HG03460 (cell line): ENCODE measurements around the gene BOLL.
"Not testable (repeated sequence)": the region's sequence is repeated elsewhere in the genome, so short reads cannot be mapped to it uniquely, and the experiment has no call there.

Source experiments
- ATAC-seq: cut with Tn5 transposase; IDR thresholded peaks from one replicate; pipeline ENCODE4 v1.9.1; 2021; ENCODE audit not compliant: unreplicated experiment

BOLL gene

DNA sequence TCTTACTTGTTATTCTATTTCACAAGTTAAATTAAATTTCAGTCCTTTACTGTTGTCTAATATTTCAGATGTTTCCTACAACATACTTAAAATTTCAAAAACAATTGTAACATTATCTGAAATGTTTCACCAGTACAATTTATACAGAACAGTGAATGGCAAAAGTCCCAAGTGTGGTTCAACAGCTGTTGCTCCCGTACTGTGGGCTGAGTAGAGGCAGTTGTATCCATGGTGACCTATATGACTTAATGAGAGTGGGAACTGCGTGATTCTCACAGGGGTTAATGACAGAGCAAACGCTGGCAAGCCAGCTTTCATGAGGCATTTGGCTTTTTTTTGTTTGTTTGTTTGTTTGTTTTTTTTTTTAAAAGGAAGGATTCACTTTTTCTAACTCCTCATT is 13.9 kb upstream of the BOLL start:
- no peak for ATAC-seq

DNA sequence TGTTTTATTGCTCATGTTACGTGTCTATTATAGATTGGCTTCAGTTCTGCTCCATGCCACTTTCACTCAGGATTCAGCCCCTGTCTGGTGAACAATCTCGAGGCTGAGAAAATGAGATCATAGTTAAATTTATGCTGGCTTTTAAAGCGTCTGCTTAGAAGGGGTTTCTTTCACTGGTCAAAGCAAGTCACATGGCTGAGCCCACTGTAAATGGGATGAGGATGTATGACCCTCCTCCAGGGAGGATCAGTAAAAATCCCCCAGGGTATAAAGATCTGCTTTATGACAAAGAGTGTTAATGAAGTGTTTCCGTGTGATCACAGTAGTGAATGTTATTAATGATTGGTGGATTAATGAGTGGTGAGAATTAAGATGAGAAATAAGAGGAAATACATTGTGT is 13.1 kb upstream of the BOLL start:
- no peak for ATAC-seq

DNA sequence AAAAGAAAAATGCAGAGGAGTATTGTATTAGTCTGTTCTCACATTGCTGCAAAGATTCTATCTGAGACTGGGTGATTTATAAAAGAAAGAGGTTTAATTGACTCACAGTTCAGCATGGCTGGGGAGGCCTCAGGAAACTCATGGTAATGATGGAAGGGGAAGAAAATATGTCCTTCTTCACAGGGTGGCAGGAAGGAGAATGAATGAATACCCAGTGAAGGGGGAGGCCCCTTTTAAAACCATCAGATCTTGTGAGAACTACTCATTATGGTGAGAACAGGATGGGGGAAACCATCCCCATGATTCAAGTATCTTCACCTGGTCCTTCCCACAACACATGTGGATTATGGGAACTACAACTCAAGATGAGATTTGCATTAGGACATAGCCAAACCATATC is 10.2 kb upstream of the BOLL start:
- ATAC-seq = no peak

DNA sequence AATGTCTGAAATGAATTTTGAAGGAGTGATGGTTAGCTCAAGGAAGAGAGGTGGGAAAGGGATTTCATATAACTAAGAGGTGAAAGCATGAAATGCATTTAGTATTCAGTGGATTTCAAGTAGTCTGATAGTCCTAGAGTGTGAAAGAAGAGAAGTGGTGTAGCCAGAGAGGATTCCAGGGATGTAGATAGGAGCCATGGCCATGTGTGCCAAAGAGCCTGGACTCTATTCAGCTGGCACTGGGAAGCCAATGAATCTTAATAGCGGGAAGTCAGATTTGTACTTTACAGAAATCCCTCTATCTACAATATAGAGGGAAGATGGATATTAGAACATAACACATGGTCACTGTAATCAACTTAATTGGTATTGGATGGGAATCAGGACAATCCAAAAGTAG is 8.3 kb upstream of the BOLL start:
- no peak for ATAC-seq

DNA sequence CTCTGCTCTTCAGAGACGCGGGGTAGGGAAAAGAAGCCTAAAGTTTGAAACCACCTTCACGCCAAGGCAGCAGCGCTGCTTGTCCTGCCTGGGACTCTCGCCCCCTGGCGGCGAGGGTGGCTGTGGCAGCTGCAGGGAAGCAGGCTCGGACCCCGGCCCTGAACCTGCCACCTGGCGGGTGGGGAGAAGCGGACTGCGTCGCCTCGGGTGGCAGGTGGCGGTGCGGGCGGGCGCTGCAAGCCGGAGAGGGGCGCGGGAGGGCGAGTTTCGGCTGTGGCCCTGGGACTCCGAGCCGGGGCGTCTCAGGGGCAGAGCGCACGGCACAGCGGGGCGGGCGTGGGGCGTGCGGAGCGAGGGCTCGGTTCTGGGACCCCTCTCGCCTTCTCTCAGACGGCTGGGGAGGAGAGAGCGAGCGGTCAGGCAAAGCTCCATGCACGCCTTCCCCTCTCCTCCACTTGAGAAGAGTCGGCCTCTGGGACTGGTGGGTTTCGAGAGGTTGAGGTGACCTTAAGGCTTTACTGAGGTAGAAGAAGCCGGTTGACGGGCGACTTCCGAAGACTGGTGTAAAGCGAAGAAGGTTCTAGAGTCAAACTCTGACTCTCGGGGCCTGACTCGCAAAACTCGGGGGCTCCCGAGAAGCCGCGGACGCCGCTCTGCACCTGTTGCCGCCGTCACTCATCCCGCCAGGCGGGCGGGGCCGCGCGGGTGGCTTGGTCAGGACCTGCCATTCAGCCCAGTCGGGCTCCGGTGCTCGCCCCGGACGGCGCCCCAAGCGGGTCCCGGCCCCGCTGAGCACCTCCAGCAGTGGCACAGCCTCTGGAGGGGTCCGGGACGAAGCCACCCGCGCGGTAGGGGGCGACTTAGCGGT is 1.1 kb upstream of the BOLL start:
- ATAC-seq = peak; percentile 47

DNA sequence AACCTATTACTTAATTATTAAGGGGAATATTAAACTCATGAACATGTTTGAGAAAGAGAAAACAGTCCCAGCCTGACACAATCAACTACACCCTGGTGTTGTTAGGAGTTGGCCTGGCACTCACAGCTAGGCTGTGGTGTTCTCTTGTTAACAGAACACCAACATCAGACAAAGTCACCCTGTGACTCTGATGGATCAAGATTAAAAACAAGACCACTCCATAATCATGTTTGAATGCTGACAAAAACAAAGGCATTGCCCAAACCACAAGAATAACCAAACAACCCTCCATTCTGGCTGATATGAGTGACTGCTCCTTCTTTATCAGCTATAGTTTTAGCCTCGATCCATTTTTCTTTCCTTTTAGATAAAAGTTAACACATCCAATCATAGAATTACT is 3.0 kb downstream of the BOLL start:
- no peak for ATAC-seq

DNA sequence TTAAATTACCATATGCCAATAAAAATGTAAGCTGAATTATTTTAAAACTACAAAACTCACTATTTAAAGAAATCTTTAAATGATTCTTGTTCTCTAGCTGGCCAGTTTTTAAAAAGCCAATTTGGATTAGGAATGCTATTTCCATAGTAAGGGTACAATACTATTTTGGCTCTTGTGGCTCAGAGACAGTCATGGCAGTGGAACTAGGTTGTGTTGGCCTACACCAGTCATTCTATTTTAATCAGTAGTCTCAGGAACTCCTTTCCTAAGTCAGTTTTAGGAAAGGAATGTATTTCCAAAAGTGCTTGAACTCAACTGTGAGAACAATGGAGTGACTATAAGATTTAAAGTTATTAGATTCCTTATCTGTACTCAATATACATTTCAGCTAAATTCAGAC is 5.9 kb downstream of the BOLL start:
- no peak for ATAC-seq

DNA sequence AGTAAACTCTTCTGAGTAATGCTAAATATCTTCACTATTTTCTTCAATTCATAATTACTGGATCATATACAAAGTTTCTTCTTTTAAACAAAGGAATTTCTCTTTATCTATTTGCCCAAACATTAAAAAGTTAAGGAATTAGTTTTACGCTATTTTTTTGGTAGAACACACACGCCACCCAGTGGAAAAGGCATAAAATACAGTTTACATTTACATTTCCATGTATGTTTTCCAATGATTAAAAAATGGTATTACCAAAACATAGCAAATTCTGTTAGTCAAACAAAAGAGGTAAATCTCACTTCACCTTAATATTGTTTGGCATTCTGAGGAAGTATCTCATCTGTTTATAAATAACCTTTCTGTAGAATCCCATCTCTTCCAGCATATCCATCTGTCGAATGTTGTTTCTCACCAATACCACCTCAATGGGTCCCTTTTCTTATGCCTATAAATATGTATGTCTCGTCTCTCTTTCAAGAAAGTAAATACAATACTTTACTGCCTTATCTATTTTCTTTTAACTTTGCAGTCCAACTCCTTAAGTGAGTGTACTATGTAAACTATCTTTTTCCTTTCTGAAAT is 7.2 kb downstream of the BOLL start:
- ATAC-seq = no peak

DNA sequence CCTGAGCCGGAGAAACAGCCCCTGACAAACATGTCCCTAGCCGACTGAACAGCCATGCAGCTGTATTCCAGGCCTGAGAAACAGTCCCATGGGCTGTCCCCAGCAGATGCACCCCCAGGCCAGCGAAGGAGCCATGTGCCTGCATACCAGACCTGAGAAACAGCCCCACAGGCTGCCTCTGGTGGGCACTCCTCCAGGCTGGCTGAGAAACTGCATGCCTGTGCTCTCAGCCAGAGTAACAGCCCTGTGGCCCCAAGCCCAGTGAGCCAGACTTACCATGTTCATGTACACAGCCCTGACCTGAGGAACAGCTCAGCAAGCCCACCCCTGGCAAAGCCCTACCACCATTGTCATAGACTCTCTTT is 24.8 kb downstream of the BOLL start:
- no peak for ATAC-seq

DNA sequence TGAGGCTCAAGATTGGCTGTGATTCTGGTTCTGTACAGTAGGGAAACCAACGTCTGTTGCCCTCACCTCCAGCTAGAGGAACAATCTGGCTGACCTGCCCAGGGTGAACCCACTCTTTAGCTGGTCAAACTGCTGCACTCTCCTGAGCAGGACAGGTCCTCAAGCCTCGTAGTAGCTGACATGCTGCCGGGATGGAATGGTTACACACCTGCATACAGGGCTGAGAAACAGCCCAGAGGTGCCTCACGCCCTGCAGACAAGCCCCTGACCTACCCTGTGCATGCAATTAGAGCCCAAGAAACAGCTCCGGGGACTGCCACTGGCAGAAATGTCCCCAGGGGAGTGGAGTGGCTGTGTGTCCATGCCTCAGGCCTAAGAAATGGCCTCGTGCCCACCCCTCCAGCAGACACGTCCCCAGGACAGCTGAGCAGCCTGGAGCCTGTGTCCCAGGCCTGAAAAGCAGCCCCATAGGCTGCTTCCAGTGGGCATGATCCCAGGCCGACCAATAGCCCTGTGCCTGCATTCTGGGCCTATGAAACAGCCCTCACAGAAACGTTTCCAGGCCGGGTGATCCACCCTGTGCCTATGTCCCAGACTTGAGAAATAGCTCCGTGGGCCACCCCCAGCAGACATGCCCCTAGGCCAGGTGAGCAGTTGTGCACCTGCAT is 25.4 kb downstream of the BOLL start:
- no peak for ATAC-seq

DNA sequence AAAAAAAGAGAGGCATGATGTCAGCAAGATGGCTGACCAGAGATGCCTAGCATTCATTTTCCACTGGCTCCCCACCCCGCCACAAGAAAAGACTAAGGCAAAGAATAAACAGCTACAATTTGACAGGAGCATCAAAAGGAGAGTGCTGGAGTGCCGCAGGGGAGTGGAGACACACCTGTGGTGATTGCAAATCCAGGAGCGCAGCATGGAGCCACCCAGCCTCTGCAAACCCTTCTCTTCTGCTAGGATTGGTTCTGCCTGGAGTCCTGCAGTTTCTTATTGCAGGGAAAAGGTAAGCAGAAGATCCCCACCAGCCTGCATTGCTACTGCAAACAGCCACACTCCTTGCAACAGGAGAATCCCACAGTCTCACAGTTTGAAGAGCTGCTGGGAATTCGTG is 26.1 kb downstream of the BOLL start:
- ATAC-seq = no peak

DNA sequence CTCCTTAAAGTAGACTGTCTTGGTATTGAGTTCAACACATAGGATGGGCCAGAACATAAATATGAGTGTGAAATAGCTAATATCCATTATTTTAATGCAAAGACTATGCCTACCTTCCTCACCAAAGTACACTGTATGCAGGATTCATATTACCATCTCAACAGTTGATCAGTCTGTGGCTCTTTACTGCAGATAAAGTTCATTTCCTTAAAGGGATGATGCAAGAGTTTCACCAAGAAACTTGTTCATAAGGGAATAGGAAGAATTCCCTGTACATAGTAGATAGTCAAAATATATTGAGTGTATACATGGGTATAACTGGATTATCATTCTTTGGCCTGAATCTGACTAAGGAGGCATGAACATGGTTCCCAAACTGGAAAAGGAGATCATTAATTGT is 44.9 kb downstream of the BOLL start:
- no peak for ATAC-seq

DNA sequence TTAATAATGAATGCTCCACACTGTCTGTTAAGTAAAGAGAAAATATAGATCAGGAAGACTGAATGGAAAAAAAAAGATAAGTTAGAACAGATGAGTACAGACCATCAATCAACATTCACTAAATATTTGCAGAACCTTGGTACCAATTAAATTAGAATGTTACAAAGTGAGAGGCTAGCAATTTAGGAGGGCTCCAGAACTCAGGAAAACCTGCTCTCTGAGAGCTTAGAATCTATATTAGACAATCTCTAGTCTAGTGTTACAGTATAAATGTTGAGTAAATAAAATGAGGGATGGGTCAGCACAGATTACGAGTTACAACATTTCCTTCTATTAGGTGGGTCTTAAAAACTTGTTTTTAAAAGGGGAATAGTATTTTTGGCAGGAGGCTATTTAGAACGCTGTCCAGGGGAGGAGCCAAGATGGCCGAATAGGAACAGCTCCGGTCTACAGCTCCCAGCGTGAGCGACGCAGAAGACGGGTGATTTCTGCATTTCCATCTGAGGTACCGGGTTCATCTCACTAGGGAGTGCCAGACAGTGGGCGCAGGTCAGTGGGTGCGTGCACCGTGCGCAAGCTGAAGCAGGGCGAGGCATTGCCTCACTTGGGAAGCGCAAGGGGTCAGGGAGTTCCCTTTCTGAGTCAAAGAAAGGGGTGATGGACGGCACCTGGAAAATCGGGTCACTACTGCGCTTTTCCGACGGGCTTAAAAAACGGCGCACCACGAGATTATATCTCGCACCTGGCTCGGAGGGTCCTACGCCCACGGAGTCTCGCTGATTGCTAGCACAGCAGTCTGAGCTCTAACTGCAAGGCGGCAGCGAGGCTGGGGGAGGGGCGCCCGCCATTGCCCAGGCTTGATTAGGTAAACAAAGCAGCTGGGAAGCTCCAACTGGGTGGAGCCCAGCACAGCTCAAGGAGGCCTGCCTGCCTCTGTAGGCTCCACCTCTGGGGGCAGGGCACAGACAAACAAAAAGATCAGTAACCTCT is 56.3 kb downstream of the BOLL start:
- not testable (repeated sequence) for ATAC-seq

DNA sequence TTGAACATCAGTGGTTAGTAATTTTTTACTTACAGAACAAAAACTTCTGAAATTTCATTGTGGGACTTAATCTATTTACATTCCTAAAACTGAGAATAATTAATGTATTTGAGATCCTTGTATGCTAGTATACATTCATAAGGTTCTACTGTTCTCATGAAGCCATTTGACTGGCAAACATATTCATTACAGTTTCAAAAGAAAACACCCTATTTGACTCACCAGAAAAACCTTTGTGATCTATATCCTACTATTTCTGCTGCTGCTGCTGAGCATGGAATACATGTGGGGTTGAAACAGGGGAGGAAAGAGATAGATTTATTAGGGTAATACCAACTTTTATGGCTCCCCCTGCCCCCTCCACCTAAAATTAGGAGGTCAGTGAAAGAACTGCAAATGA is 58.1 kb downstream of the BOLL start:
- no peak for ATAC-seq

DNA sequence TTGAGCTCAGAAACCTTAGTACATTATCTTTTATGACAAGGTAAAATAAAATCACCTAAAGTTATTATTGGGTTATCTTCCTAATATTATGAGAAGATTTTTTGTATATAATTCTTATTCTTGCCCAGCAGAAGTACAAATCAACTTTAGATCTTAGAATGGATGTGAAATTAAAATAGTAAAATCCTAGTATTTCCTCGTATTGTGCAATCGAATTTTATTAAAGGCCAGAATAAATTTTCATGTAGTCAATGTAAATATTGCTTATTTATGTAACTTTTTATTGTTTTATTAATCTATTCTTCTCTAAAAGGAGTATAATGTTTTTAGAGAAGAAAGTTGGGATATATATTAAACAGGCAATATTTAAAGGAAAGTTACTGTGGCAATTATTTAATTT is 67.3 kb downstream of the BOLL start:
- no peak for ATAC-seq

DNA sequence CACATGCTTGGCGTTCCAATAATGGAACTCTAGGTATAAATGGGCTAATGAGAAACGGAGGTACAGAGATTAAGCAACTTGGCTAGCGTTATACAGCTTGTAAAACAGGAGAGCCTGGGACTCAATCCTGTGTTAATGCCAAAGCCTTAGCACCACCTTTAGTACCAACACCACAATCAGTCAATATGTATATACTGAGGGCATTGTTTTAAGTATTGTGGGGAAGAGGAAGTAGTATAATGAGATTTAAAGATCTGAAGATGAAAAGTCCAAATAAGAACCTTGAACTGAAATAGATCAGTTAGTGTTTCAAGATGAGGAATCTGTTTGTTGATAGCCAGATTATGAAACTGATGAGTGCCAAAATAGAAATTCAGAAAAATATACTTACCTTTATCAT is 71.8 kb downstream of the BOLL start:
- ATAC-seq = no peak

DNA sequence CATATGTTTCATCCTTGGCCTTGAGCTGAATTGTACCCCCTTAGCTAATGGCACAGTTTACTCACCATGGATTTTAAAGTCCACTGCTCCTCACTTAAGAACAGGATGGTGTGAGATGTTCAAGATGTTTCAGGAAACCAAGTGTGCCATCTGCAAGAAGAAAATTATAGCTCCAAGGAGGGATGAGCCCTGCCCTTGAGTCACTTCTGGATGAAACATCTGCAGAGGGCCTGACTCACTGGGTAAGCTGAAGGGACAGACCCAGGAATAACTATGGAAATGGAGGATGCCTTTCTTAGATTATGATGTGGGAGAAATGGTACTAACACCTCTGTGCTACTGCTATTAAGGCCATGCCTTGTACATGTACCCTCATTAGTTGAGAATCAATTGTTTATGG is 73.5 kb downstream of the BOLL start:
- no peak for ATAC-seq

DNA sequence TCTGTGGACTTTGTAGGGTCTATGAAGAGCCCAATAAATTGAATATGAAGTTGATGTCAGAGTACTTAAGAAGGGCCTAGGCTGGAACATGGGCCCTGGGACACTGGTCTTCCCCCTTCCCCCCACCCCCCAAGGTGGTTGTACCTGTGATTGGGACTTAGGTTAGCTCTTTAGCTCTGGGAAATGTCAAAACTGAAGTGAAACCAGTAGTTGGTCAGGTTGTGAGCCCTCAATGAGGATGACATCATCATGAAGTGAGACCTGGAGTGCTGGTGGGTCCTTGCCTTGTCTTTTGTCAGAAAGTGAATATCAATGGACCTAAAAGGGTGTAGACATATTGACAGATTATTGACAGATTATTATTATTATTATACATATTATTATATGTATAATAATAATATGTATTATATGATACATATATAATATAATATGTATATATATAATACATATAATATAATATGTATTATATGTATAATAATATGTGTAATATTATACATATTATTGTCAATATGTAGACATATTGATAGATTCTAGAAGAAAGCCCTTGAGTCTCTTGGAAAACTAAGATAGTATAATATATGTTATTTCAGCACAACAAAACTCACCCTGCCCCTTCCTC is 74.6 kb downstream of the BOLL start:
- ATAC-seq = peak; percentile 80

DNA sequence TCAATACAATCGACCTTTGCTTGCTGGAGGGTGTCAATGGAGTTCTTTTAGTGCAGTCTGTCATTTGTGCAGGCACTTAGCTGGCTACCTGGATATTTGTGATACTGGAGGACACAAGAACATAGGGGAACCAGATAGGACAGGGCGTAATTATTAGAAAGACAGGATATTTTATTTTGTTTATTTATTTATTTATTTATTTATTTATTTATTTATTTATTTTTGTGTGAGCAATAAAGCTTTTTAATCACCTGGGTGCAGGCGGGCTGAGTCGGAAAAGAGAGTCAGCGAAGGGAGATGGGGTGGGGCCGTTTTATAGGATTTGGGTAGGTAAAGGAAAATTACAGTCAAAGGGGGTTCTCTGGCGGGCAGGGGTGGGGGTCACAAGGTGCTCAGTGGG is 76.0 kb downstream of the BOLL start:
- not testable (repeated sequence) for ATAC-seq

DNA sequence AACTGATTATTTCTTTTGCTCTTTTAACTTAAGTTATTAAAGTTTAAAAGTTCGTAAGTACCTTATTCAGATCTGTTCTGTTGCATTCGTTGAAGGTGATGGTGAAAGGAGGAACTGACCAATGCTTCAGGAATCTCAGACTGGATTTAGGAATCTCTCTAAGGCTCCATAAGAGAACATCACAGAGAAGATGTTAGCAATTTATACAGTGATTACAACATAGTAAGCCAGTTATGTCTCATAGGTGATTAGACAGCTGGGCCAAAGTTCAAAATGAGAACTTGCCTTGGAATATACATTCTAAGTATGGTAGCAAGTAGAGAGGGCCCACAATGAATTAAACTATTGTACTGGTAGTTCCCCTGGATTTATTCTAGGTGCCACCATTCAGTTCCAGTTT is 76.8 kb downstream of the BOLL start:
- no peak for ATAC-seq
